WTC11 (cell line): ENCODE data around the gene FAM136A. TPM values are rescaled to one million over a fixed set of nuclear protein-coding genes. Genes with fewer than 3 reads are reported as not detected.

Experiments
- CTCF ChIP-seq: fragments of 200-600 bp; IDR thresholded peaks from 2 replicates; pipeline ENCODE4 v1.8.0; 2022; ENCODE audit warnings: antibody characterized with exemption
- E2F1 ChIP-seq: sonication (generic); formaldehyde crosslinking; IDR thresholded peaks from 2 replicates; pipeline ENCODE4 v1.8.0; 2022; ENCODE audit warnings: mild to moderate bottlenecking, missing genetic modification reagents
- E2F4 ChIP-seq: sonication (generic); formaldehyde crosslinking; IDR thresholded peaks from 2 replicates; pipeline ENCODE4 v1.8.1; 2022; ENCODE audit warnings: low read depth, mild to moderate bottlenecking, moderate library complexity, missing genetic modification reagents, borderline replicate concordance
- ELF4 ChIP-seq: sonication (generic); formaldehyde crosslinking; IDR thresholded peaks from 2 replicates; pipeline ENCODE4 v1.8.1; 2022; ENCODE audit warnings: low read depth, mild to moderate bottlenecking, moderate library complexity, missing genetic modification reagents
- ESRRA ChIP-seq: sonication (generic); formaldehyde crosslinking; IDR thresholded peaks from 2 replicates; pipeline ENCODE4 v1.8.1; 2022; ENCODE audit warnings: mild to moderate bottlenecking, missing genetic modification reagents, borderline replicate concordance
- FOXP1 ChIP-seq: sonication (generic); formaldehyde crosslinking; IDR thresholded peaks from 2 replicates; pipeline ENCODE4 v1.8.0; 2022; ENCODE audit warnings: missing genetic modification reagents, mild to moderate bottlenecking, moderate library complexity, borderline replicate concordance
- GRHL2 ChIP-seq: fragments of 250-450 bp; sonication (Bioruptor Pico); IDR thresholded peaks from 2 replicates; pipeline ENCODE4 v1.8.0; 2022; ENCODE audit warnings: mild to moderate bottlenecking, moderate library complexity; ENCODE audit not compliant: insufficient replicate concordance, severe bottlenecking
- HMGA2 ChIP-seq: fragments of 250-450 bp; sonication (Bioruptor Pico); IDR thresholded peaks from 2 replicates; pipeline ENCODE4 v1.4.0; 2021; ENCODE audit warnings: mild to moderate bottlenecking, moderate library complexity
- KAT7 ChIP-seq: sonication (generic); formaldehyde crosslinking; IDR thresholded peaks from 2 replicates; pipeline ENCODE4 v1.8.1; 2023; ENCODE audit warnings: missing genetic modification reagents, mild to moderate bottlenecking, borderline replicate concordance
- NFE2L1 ChIP-seq: sonication (generic); formaldehyde crosslinking; IDR thresholded peaks from 2 replicates; pipeline ENCODE4 v1.8.1; 2023; ENCODE audit warnings: missing genetic modification reagents
- NR2C2 ChIP-seq: sonication (generic); formaldehyde crosslinking; IDR thresholded peaks from 2 replicates; pipeline ENCODE4 v1.8.0; 2022; ENCODE audit warnings: mild to moderate bottlenecking, missing genetic modification reagents
- OVOL2 ChIP-seq: fragments of 250-450 bp; sonication (Bioruptor Pico); IDR thresholded peaks from 2 replicates; pipeline ENCODE4 v1.9.0; 2021; ENCODE audit warnings: mild to moderate bottlenecking, borderline replicate concordance
- PRRX2 ChIP-seq: fragments of 250-450 bp; sonication (Bioruptor Pico); IDR thresholded peaks from 2 replicates; pipeline ENCODE4 v1.8.0; 2021; ENCODE audit warnings: mild to moderate bottlenecking
- TEAD4 ChIP-seq: sonication (generic); formaldehyde crosslinking; IDR thresholded peaks from 2 replicates; pipeline ENCODE4 v1.8.0; 2022; ENCODE audit warnings: mild to moderate bottlenecking, missing genetic modification reagents
- TP53 ChIP-seq: sonication (generic); formaldehyde crosslinking; IDR thresholded peaks from 2 replicates; pipeline ENCODE4 v1.8.1; 2023; ENCODE audit warnings: mild to moderate bottlenecking, missing genetic modification reagents
- USF2 ChIP-seq: sonication (generic); formaldehyde crosslinking; IDR thresholded peaks from 2 replicates; pipeline ENCODE4 v1.8.1; 2023; ENCODE audit warnings: mild to moderate bottlenecking, missing genetic modification reagents, moderate library complexity
- ZNF219 ChIP-seq: sonication (generic); formaldehyde crosslinking; IDR thresholded peaks from 2 replicates; pipeline ENCODE4 v1.8.0; 2023; ENCODE audit warnings: missing genetic modification reagents, mild to moderate bottlenecking, borderline replicate concordance
- ZNF281 ChIP-seq: sonication (generic); formaldehyde crosslinking; IDR thresholded peaks from 2 replicates; pipeline ENCODE4 v1.8.0; 2023; ENCODE audit warnings: mild to moderate bottlenecking, missing genetic modification reagents
- ZNF317 ChIP-seq: sonication (generic); formaldehyde crosslinking; IDR thresholded peaks from 2 replicates; pipeline ENCODE4 v1.8.1; 2023; ENCODE audit warnings: low read depth, mild to moderate bottlenecking, moderate library complexity, missing genetic modification reagents, borderline replicate concordance
- ZNF416 ChIP-seq: fragments of 250-450 bp; sonication (Bioruptor Pico); IDR thresholded peaks from 2 replicates; pipeline ENCODE4 v1.9.0; 2021; ENCODE audit warnings: mild to moderate bottlenecking, inconsistent platforms
- ZNF532 ChIP-seq: fragments of 250-450 bp; sonication (Bioruptor Pico); IDR thresholded peaks from 2 replicates; pipeline ENCODE4 v1.9.0; 2021; ENCODE audit warnings: mild to moderate bottlenecking, borderline replicate concordance
- total RNA-seq: library from RNA; stranded (reverse); gene quantifications from 3 replicates; pipeline ENCODE4 v1.2.3, GENCODE V29; 2021

Gene FAM136A
- total RNA-seq, 1 experiment from 2014 or later: 83.9 TPM

GRCh38 chr2:70301344-70302194, at the start of gene FAM136A (continued):
- TF ChIP-seq CTCF (peak; percentile 98), KAT7 (CRISPR knock-in tag) (no peak), ESRRA (CRISPR knock-in tag) (no peak; the same call in 1 of the 2 replicates), HMGA2 (CRISPR knock-in tag) (no peak), E2F4 (CRISPR knock-in tag) (0 out of 2 replicates have a peak, but pooled peaks have one; percentile 23), ZNF281 (CRISPR knock-in tag) (0 out of 2 replicates have a peak, but pooled peaks have one; percentile 32), ZNF416 (CRISPR knock-in tag) (peak; percentile 80; the same call in 1 of the 2 replicates), ZNF317 (CRISPR knock-in tag) (0 out of 2 replicates have a peak, but pooled peaks have one; percentile 35), TP53 (peak; percentile 74; the same call in 1 of the 2 replicates), NR2C2 (peak; percentile 73), ELF4 (CRISPR knock-in tag) (no peak), NFE2L1 (0 out of 2 replicates have a peak, but pooled peaks have one; percentile 48), ZNF532 (no peak), TEAD4 (CRISPR knock-in tag) (no peak; the same call in 1 of the 2 replicates), USF2 (CRISPR knock-in tag) (no peak), OVOL2 (no peak; the same call in 1 of the 2 replicates), PRRX2 (CRISPR knock-in tag) (0 out of 2 replicates have a peak, but pooled peaks have one; percentile 52), ZNF219 (0 out of 2 replicates have a peak, but pooled peaks have one; percentile 10), FOXP1 (CRISPR knock-in tag) (peak; percentile 72), E2F1 (no peak), GRHL2 (CRISPR knock-in tag) (no peak)
